GM19328 (cell line): Measurements from ENCODE around the gene RHOH.
"Not testable (repeated sequence)": the region's sequence is repeated elsewhere in the genome, so short reads cannot be mapped to it uniquely, and the experiment has no call there.

Source experiments
- ATAC-seq: cut with Tn5 transposase; IDR thresholded peaks from one replicate; pipeline ENCODE4 v1.9.1; 2021; ENCODE audit warnings: mild to moderate bottlenecking, moderate library complexity; ENCODE audit not compliant: unreplicated experiment

The RHOH gene

GRCh38 chr4:40290611-40291186, 93.9 kb downstream of the RHOH start:
- not testable (repeated sequence) for ATAC-seq

GRCh38 chr4:40292313-40292759, 95.5 kb downstream of the RHOH start:
- ATAC-seq = no peak

GRCh38 chr4:40294339-40294738, 97.5 kb downstream of the RHOH start:
- no peak for ATAC-seq

GRCh38 chr4:40295030-40295429, 98.2 kb downstream of the RHOH start:
- not testable (repeated sequence) for ATAC-seq

GRCh38 chr4:40295572-40295971, 98.7 kb downstream of the RHOH start:
- no peak for ATAC-seq
